ENCODE measurements around the gene PTRHD1. TPM values are rescaled to one million over a fixed set of nuclear protein-coding genes. Genes with fewer than 3 reads are reported as not detected.

PTRHD1 gene
- polyA plus RNA-seq, 1 donor from 2014 or later = 33.6 TPM

DNA sequence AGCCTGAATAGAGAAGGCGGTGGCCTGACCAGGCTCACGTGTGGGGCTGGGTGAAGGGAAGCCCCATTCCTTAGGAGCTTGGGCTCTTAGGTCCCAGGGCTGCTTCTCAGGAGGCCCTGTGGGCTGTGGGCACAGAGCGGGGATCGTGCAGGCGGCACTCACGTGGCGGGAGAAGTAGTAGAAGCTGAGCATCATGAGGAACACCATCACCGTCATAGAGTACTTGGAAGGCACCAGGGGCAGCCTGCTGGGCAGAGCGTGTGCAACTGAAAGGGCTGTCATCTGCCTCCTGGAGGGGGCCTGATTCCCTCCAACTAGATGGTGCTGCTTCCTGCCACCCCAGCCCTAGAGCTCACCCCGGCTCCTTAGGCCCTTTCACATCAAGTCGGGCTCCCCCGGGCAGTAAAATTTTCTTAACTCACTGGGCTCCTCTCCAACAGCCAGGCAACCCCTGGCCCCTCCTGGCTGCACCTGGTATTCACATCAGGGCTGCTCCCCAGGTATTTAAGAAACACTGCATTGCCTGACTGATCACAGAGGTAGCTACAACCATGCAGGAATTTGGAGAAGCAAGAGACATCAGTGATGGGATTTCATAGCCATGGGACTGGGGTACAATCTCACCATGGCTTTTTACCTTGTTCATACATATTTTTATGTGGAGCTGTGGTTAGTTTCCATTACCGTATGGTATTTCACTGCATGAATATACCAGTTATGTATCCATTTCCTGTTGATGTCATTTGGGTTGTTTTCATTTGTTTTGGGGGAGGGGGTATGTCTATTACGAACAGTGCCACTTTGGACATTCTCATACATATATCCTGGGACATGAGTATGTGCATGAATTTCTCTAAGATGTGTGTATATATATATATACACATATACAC lies 32.9 kb upstream of the PTRHD1 start:
- no peaks in the 10 kb centered on the region for H3K27me3 ChIP-seq (ENCODE audit: insufficient read depth, low read depth, low read length)
- no peaks in the 10 kb centered on the region for H3K9me2 ChIP-seq (ENCODE audit: insufficient read depth, low read length)
- no peaks in the 10 kb centered on the region for H3F3A ChIP-seq (ENCODE audit: insufficient read depth, low read length, poor library complexity, severe bottlenecking)
- no peak overlapping the region for H2AFZ ChIP-seq (ENCODE audit: low read depth, low read length)
- H3K4me2 ChIP-seq (ENCODE audit: low read length) = no peak overlapping the region
- H3K4me3 ChIP-seq (ENCODE audit: low read length) = no peak overlapping the region
- H3K79me2 ChIP-seq (replicated peaks; ENCODE audit: insufficient read depth, low read length) = no peaks in the 10 kb centered on the region
- no peaks in the 10 kb centered on the region for H4K20me1 ChIP-seq (ENCODE audit: insufficient read depth)
- H3K36me3 ChIP-seq (ENCODE audit: insufficient read depth, low read length) = no peaks in the 10 kb centered on the region
- H3K9me3 ChIP-seq (ENCODE audit: low read length) = no peaks in the 10 kb centered on the region
- H3K9ac ChIP-seq (ENCODE audit: low read length) = no peak overlapping the region
- no peak for TF ChIP-seq POLR2AphosphoS5 (IDR thresholded peaks at IDR 0.05)
- H3K27ac ChIP-seq (ENCODE audit: low read length) = no peak overlapping the region

DNA sequence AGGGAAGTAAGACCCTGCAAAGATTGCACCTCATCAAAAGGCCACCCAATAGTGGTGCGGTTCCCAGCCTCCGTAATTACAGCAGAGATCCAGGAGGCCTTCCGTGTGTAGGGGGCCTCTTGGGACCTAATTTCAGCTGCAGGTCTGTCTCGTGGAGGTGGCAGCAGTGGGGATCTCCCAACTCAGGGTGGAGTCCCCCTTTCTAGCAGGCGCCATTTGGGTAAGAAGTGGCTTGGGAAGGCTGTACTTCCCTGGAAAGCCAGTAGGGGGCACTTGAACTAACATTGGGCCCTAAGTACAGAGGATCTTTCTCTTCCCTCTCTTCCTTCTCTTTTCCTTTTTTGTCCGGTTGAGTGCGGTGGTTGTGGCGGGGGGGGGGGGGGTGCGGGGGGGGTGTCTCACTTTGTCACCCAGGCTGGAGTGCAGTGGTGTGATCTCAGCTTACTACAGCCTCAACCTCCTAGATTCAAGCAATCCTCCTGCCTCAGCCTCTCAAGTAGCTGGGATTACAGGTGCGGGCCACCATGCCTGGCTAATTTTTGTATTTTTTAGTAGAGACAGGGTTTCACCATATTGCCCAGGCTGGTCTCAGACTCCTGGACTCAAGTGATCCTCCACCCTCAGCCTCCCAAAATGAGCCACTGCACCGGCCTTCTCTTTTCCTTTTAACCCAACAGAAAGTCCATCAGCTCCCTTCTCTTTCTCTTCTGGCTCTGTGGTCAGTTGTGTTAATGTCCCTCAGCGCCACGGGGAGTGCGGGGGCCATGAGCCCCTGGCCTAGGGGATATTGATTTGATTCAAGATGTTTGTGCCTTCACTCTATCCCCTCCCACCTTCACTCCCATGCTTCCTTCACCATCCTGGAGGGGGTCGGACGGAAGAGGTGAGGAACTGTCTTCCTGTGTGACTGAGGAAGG lies 32.0 kb upstream of the PTRHD1 start:
- no peaks in the 10 kb centered on the region for H3K79me2 ChIP-seq (replicated peaks; ENCODE audit: insufficient read depth, low read length)
- no peaks in the 10 kb centered on the region for H3F3A ChIP-seq (ENCODE audit: insufficient read depth, low read length, poor library complexity, severe bottlenecking)
- H3K4me2 ChIP-seq (ENCODE audit: low read length) = no peak overlapping the region
- no peaks in the 10 kb centered on the region for H3K27me3 ChIP-seq (ENCODE audit: insufficient read depth, low read depth, low read length)
- TF ChIP-seq, protein P1, sequence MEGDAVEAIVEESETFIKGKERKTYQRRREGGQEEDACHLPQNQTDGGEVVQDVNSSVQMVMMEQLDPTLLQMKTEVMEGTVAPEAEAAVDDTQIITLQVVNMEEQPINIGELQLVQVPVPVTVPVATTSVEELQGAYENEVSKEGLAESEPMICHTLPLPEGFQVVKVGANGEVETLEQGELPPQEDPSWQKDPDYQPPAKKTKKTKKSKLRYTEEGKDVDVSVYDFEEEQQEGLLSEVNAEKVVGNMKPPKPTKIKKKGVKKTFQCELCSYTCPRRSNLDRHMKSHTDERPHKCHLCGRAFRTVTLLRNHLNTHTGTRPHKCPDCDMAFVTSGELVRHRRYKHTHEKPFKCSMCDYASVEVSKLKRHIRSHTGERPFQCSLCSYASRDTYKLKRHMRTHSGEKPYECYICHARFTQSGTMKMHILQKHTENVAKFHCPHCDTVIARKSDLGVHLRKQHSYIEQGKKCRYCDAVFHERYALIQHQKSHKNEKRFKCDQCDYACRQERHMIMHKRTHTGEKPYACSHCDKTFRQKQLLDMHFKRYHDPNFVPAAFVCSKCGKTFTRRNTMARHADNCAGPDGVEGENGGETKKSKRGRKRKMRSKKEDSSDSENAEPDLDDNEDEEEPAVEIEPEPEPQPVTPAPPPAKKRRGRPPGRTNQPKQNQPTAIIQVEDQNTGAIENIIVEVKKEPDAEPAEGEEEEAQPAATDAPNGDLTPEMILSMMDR (IDR thresholded peaks at IDR 0.05; ENCODE audit: poor library complexity, severe bottlenecking) = no peak
- no peak for TF ChIP-seq SMC3 (conservative IDR thresholded peaks at IDR 0.05; ENCODE audit: poor library complexity)
- TF ChIP-seq, protein P2, sequence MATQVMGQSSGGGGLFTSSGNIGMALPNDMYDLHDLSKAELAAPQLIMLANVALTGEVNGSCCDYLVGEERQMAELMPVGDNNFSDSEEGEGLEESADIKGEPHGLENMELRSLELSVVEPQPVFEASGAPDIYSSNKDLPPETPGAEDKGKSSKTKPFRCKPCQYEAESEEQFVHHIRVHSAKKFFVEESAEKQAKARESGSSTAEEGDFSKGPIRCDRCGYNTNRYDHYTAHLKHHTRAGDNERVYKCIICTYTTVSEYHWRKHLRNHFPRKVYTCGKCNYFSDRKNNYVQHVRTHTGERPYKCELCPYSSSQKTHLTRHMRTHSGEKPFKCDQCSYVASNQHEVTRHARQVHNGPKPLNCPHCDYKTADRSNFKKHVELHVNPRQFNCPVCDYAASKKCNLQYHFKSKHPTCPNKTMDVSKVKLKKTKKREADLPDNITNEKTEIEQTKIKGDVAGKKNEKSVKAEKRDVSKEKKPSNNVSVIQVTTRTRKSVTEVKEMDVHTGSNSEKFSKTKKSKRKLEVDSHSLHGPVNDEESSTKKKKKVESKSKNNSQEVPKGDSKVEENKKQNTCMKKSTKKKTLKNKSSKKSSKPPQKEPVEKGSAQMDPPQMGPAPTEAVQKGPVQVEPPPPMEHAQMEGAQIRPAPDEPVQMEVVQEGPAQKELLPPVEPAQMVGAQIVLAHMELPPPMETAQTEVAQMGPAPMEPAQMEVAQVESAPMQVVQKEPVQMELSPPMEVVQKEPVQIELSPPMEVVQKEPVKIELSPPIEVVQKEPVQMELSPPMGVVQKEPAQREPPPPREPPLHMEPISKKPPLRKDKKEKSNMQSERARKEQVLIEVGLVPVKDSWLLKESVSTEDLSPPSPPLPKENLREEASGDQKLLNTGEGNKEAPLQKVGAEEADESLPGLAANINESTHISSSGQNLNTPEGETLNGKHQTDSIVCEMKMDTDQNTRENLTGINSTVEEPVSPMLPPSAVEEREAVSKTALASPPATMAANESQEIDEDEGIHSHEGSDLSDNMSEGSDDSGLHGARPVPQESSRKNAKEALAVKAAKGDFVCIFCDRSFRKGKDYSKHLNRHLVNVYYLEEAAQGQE (IDR thresholded peaks at IDR 0.05; ENCODE audit: borderline replicate concordance) = no peak
- no peak for TF ChIP-seq MXI1 (conservative IDR thresholded peaks at IDR 0.05; ENCODE audit: poor library complexity, severe bottlenecking)
- no peak for TF ChIP-seq RAD21 (conservative IDR thresholded peaks at IDR 0.05)
- H3K27ac ChIP-seq (ENCODE audit: low read length) = no peak overlapping the region
- H3K9me2 ChIP-seq (ENCODE audit: insufficient read depth, low read length) = no peaks in the 10 kb centered on the region
- no peaks in the 10 kb centered on the region for H3K9me3 ChIP-seq (ENCODE audit: low read length)
- H3K4me3 ChIP-seq (ENCODE audit: low read length) = no peak overlapping the region
- H4K20me1 ChIP-seq (ENCODE audit: insufficient read depth) = no peaks in the 10 kb centered on the region
- no peaks in the 10 kb centered on the region for H3K36me3 ChIP-seq (ENCODE audit: insufficient read depth, low read length)
- H3K9ac ChIP-seq (ENCODE audit: low read length) = no peak overlapping the region
- H2AFZ ChIP-seq (ENCODE audit: low read depth, low read length) = no peak overlapping the region

Data from neural cell (in vitro differentiated cells).